Heart right ventricle (tissue), 16 donors: ENCODE measurements around the gene QSOX1. TPM values are rescaled to one million over a fixed set of nuclear protein-coding genes. Genes with fewer than 3 reads are reported as not detected.

Experiments used
- ATAC-seq, 8 donors: fragments of 200-7000 bp; cut with Tn5 transposase; one replicate each; pipeline ENCODE4 v1.9.1; 2020; ENCODE audit warnings: mild to moderate bottlenecking in 8 of 8, moderate library complexity in 8 of 8, moderate number of reproducible peaks in 1 of 8
- DNase-seq, 2 donors: peaks; one replicate each; pipeline ENCODE4 v3.0.0-alpha.2; 2020
- H3K27ac ChIP-seq, 10 donors: fragments of 200-600 bp; sonication (generic) in 2 of 10; one replicate each; pipeline versions ENCODE4 v1.5.0 to v1.8.0; 2020 to 2022; ENCODE audit warnings: mild to moderate bottlenecking in 3 of 10
- H3K27me3 ChIP-seq, 7 donors: fragments of 200-600 bp; one replicate each; pipeline ENCODE4 v1.8.0; 2021 to 2022; ENCODE audit warnings: mild to moderate bottlenecking in 2 of 7
- H3K36me3 ChIP-seq, 9 donors: fragments of 200-600 bp; sonication (generic) in 1 of 9; one replicate each; pipeline versions ENCODE4 v1.5.0 to v1.8.0; 2020 to 2022; ENCODE audit warnings: mild to moderate bottlenecking in 2 of 9
- H3K4me1 ChIP-seq, 9 donors: fragments of 200-600 bp; sonication (generic) in 1 of 9; one replicate each; pipeline versions ENCODE4 v1.5.0 to v1.8.0; 2020 to 2022; ENCODE audit warnings: mild to moderate bottlenecking in 4 of 9
- H3K4me3 ChIP-seq, 10 donors: fragments of 200-600 bp; sonication (generic) in 2 of 10; one replicate each; pipeline versions ENCODE4 v1.5.0 to v1.8.0; 2020 to 2022; ENCODE audit warnings: mild to moderate bottlenecking in 7 of 10, moderate library complexity in 2 of 10
- H3K9me3 ChIP-seq, 11 donors: fragments of 200-600 bp in 10 of 11; sonication (generic) in 2 of 11; one replicate each; pipeline versions ENCODE4 v1.5.0 to v1.8.0; 2013 to 2022; ENCODE audit warnings: mild to moderate bottlenecking in 2 of 11, control low read depth in 1 of 11, moderate library complexity in 1 of 11
- CTCF ChIP-seq, 9 donors: fragments of 200-600 bp; sonication (generic) in 2 of 9; IDR thresholded peaks; one replicate each; pipeline versions ENCODE4 v1.5.0 to v1.8.0; 2021 to 2022; ENCODE audit warnings: antibody characterized with exemption in 9 of 9, mild to moderate bottlenecking in 5 of 9, moderate library complexity in 1 of 9
- WGBS, 2 donors: extraction: QIAGEN DNeasy Blood & Tissue Kit; methylation state at CpG; one replicate each; pipeline ENCODE4 v1.1.7; 2013; ENCODE audit warnings: inconsistent platforms in 1 of 2; 5-methylcytosine and 5-hydroxymethylcytosine counted together
- intact Hi-C, 10 donors: fragments of 100-400 bp; cut with DNase I; formaldehyde crosslinking; loops; one replicate each; pipeline versions ENCODE4 v1.11.1 to v1.14.2; 2022
- polyA plus RNA-seq, 2 donors: library from polyadenylated mRNA; stranded (reverse); fragments of 200-250 nt; gene quantifications; one replicate each; pipeline ENCODE4 v1.2.3, GENCODE V29; 2013
- total RNA-seq, 10 donors: library from RNA; stranded (reverse); fragmentation: NEBNext Ultra II Directional in 3 of 10; extraction: Animal tissue kit (Norgen Biotek cat#: 25700) in 3 of 10; gene quantifications; one replicate each; pipeline versions ENCODE4 v1.2.1 to v1.2.4, GENCODE V29; 2021 to 2023
- donor health status: Arrhythmogenic right ventricular cardiomyopathy.
- donor health status: ischemic (EF 13 %, LVEDD 7.1; RV severe dilation, severe dysfunction).
- donor health status: healthy with polysubstance abuse.
- donor health status: DM: no; HTN: yes; CAD: no.
- donor health status: DM: no; HTN: no; CAD: no.
- donor health status: ischemic (EF 25% LVEDD 6.9; RV normal size, moderate dysfunction).
- donor health status: ischemic (EF 25% LVEDD 5.7; RV mildly dilated, moderate dysfunction).
- donor health status: healthy.
- donor health status: DM: yes; HTN: yes; CAD: no.
- donor health status: Ischemic cardiomyopathy.
- donor health status: ischemic (EF 35%, LVEDD 5.7; RV mildly dilated, moderate dysfunction).
- donor health status: nonischemic (EF 11% LVEDD 7.7; RV severe dilation, severe dysfunction).
- donor health status: DM: yes; HTN: yes; CAD: no.
- donor health status: PGD.
- donor health status: ischemic (EF 29% LVEDD 5.4; RV normal size, mild dysfunction).
- donor health status: nonischemic (EF 23%, LVEDD 6.1; RV moderate dilation, normal function).

Gene QSOX1
- total and polyA plus RNA-seq, 12 donors: 43.5 to 198 (median 84.6) TPM

DNA sequence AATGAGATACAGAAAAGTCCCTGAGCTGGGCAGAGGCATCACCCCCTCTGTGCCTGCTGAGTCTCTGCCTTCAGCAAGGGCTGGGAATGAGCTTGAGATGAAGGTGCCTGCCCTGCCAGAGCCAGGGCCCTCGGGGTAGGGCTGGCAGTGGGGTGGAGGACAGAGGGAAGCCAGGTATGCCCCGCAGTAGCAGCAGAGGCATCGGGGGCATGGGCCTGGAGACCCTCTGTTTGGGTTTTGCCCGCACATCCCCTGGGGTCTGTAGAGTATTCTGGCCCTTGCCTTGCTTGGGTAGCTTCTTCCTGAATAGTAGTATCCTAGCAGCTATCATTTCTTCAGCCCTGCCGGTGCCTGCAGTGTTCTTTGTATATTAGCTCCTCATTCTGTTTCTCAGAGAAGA, 33.0 kb downstream of the QSOX1 start:
- 91 to 94% methylated on average over 5 of the region's 5 CpGs for WGBS, 2 donors

DNA sequence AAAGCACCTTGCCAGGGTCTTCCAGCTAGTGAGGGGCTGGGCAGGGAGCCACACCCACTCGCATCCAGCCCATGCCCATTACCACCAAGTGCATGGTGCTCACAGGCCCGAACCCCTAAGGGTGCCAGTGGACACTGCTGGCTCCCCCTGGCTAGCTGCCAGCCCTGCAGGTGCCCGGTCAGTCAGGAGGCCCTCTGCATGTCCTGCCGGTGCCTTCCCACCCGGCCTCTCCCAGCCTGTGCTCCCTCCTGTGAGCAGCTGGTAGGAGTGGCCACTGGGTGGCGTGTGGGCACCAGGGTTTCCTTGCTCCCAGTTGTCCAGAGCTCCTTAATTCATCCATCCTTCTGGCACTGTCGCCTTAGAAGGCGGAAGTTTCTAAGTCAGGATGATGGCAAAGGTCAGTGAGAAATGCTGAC, 33.4 kb downstream of the QSOX1 start:
- WGBS, 2 donors: 58 to 65% methylated on average over 8 of the region's 8 CpGs
- intact Hi-C loops: loop anchor here in 8 of 10 donors (2.0 to 10.0 kb wide), 5 partner anchors 227 to 297 kb away; no protein-coding TSS in a partner anchor
- peak in 6 of 8 donors; percentile 44 to 65 (median 52) for ATAC-seq
- Histone ChIP-seq H3K4me3 (no peak overlapping the region), H3K36me3 (peaks cover 0 to 99% (median 54%) of the 10 kb centered on the region in 9 donors), H3K9me3 (no peaks in the 10 kb centered on the region), H3K27me3 (no peaks in the 10 kb centered on the region), H3K27ac (no peak overlapping the region), H3K4me1 (no peaks in the 10 kb centered on the region)
- DNase-seq: peak in 1 of 2 donors; percentile 38
- TF ChIP-seq CTCF (IDR thresholded peaks at IDR 0.05): peak in 8 of 9 donors; percentile 19 to 66 (median 56)

More for the DNA sequence above, 33.0 kb downstream of the QSOX1 start:
- H3K36me3 ChIP-seq: peaks cover 0 to 99% (median 56%) of the 10 kb centered on the region in 9 donors
- DNase-seq (no peak), ATAC-seq (no peak)
- intact Hi-C loops: loop anchor here in 8 of 10 donors (2.0 to 10.0 kb wide), 5 partner anchors 227 to 297 kb away; no protein-coding TSS in a partner anchor
- no peaks in the 10 kb centered on the region for H3K27me3 ChIP-seq
- TF ChIP-seq CTCF (IDR thresholded peaks at IDR 0.05): no peak
- H3K4me3 ChIP-seq: no peak overlapping the region
- no peaks in the 10 kb centered on the region for H3K9me3 ChIP-seq
- no peaks in the 10 kb centered on the region for H3K4me1 ChIP-seq
- no peak overlapping the region for H3K27ac ChIP-seq

- WGBS, 2 donors: 86 to 89% methylated on average over 8 of the region's 8 CpGs
- no peak for DNase-seq
- intact Hi-C loops: loop anchor here in 8 of 10 donors (2.0 to 10.0 kb wide), 5 partner anchors 226 to 296 kb away; no protein-coding TSS in a partner anchor
- Histone ChIP-seq H3K27ac (no peak overlapping the region), H3K4me3 (no peak overlapping the region), H3K9me3 (no peaks in the 10 kb centered on the region), H3K36me3 (peaks cover 0 to 99% (median 52%) of the 10 kb centered on the region in 9 donors), H3K27me3 (no peaks in the 10 kb centered on the region), H3K4me1 (no peaks in the 10 kb centered on the region)
- TF ChIP-seq CTCF (IDR thresholded peaks at IDR 0.05): no peak
- ATAC-seq: no peak
Measured at GRCh38 chr1:180188684-180189175, 34.1 kb downstream of the QSOX1 start.

DNA sequence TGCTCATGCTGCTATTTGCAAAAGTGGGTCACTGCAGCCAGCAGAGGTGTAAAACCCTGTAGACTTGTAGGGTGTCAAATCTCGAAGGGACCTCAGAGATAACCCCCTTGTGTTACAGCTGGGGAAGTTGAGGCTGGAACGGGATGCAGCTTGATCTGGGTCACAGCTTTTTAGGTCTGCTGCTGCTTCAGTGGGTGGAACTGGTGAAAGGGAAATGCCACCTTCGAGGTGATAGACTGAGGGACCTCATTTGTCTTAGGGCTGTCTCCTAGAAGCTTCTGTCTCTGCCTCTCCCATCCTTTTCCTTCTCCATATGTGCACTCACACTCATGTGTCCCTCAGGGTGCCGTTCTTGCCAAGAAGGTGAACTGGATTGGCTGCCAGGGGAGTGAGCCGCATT, 35.4 kb downstream of the QSOX1 start:
- H3K27me3 ChIP-seq: no peaks in the 10 kb centered on the region
- no peaks in the 10 kb centered on the region for H3K9me3 ChIP-seq
- WGBS, 2 donors: 90 to 95% methylated on average over 5 of the region's 5 CpGs
- no peak overlapping the region for H3K27ac ChIP-seq
- no peak for TF ChIP-seq CTCF (IDR thresholded peaks at IDR 0.05)
- peaks cover 0 to 99% (median 47%) of the 10 kb centered on the region in 9 donors for H3K36me3 ChIP-seq
- DNase-seq (no peak), ATAC-seq (no peak)
- no peak overlapping the region for H3K4me3 ChIP-seq
- intact Hi-C loops: loop anchor here in 1 of 10 donors (10.0 kb wide), 1 partner anchor 225 kb away; no protein-coding TSS in a partner anchor
- no peaks in the 10 kb centered on the region for H3K4me1 ChIP-seq
